HEK293 (cell line): ENCODE results near the gene TNXB.

Experiments
- KLF10 ChIP-seq: fragments of 450-650 bp; IDR thresholded peaks from 2 replicates; pipeline ENCODE4 v1.5.1; 2018; ENCODE audit warnings: missing biosample characterization, mild to moderate bottlenecking, missing genetic modification characterization
- ZNF155 ChIP-seq: fragments of 450-650 bp; formaldehyde crosslinking; IDR thresholded peaks from 2 replicates; pipeline ENCODE4 v1.5.1; 2016; ENCODE audit warnings: missing biosample characterization, missing genetic modification characterization
- ZNF561 ChIP-seq: fragments of 450-650 bp; IDR thresholded peaks from 2 replicates; pipeline ENCODE4 v1.5.1; 2018; ENCODE audit warnings: missing biosample characterization, missing genetic modification characterization, borderline replicate concordance

DNA sequence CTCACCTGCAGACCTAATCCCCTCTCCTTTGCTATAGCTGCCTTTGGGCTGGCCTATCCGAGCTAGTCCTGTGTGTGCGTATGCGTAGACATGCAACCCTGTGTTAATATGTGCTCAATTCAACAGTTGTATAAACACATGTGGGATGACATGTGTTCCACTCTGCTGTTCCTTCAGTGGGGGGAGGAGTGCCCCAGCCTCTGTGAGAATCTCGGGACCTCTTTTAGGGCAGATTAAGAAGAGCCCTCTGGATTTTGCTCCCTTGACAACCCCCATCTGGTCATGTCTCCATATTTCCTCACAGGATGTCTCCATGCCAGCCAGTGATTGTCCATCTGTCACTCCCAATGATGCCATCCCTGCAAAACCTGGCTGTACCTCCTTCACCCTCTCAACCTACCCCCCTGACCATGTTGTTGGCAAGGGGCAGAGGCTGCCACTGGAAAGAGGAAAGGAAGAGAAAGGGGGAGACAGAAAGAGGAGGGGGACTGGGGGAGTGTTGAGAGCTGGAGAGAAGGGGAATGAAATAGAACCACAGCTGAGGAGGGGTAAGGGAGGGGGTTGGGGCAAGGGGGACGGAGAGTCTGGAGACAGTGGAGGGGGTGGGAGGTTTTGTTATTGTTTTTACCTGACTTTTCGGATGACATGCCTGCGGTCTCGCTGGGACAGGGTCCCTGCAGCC, 42.2 kb upstream of the TNXB start:
- TF ChIP-seq KLF10 (tag by site-specific recombination) (no peak), ZNF155 (tag by site-specific recombination) (no peak), ZNF561 (tag by site-specific recombination) (no peak)
